CD14-positive monocyte (primary cell): Measurements from ENCODE around the gene C16orf92. TPM values are rescaled to one million over a fixed set of nuclear protein-coding genes. Genes with fewer than 3 reads are reported as not detected.

ENCODE experiments used
- DNase-seq, 3 donors: peaks; one replicate each; pipeline ENCODE4 v3.0.0-alpha.2; 2011 to 2022
- H2AFZ ChIP-seq: 2 replicates; pipeline ENCODE4 v1.6.0; 2012; ENCODE audit warnings: mild to moderate bottlenecking, low read depth, low read length, inconsistent platforms; ENCODE audit not compliant: insufficient read depth, poor library complexity, severe bottlenecking
- H3K27ac ChIP-seq, 2 donors: 1 replicate in 1 of 2; 2 replicates in 1 of 2; pipeline ENCODE4 v1.5.1; 2012 to 2013; ENCODE audit warnings: low read length in 2 of 2, control low read depth in 1 of 2, inconsistent platforms in 1 of 2, low read depth in 1 of 2, mild to moderate bottlenecking in 1 of 2
- H3K27me3 ChIP-seq, 2 donors: one replicate each; pipeline versions ENCODE4 v1.6.0 to v1.6.1; 2011 to 2013; ENCODE audit warnings: low read length in 2 of 2; ENCODE audit not compliant: control insufficient read depth in 2 of 2, insufficient read depth in 2 of 2
- H3K36me3 ChIP-seq, 2 donors: replicated peaks in 1 of 2; 1 replicate in 1 of 2; 2 replicates in 1 of 2; pipeline versions ENCODE4 v1.5.1 to v1.6.1; 2012 to 2013; ENCODE audit warnings: low read length in 2 of 2, control low read depth in 1 of 2, inconsistent platforms in 1 of 2, mild to moderate bottlenecking in 1 of 2; ENCODE audit not compliant: insufficient read depth in 2 of 2, control insufficient read depth in 1 of 2
- H3K4me1 ChIP-seq, 2 donors: 1 replicate in 1 of 2; 2 replicates in 1 of 2; pipeline versions ENCODE4 v1.5.1 to v1.6.1; 2012 to 2013; ENCODE audit warnings: low read length in 2 of 2, control low read depth in 1 of 2, inconsistent platforms in 1 of 2, mild to moderate bottlenecking in 1 of 2, moderate library complexity in 1 of 2; ENCODE audit not compliant: insufficient read depth in 2 of 2, control insufficient read depth in 1 of 2
- H3K4me2 ChIP-seq: replicated peaks from 2 replicates; pipeline ENCODE3; 2012; ENCODE audit warnings: low read length, moderate library complexity, mild to moderate bottlenecking; ENCODE audit not compliant: poor library complexity, severe bottlenecking; ENCODE audit errors: extremely low read depth
- H3K4me3 ChIP-seq, 3 experiments: fragments of 200-600 bp in 1 of 3; sonication (generic) in 1 of 3; replicated peaks in 1 of 3; 1 replicate in 2 of 3; 2 replicates in 1 of 3; pipeline ENCODE4 v1.5.1; 2011 to 2013; ENCODE audit warnings: low read length in 3 of 3, mild to moderate bottlenecking in 3 of 3, control low read depth in 2 of 3, low read depth in 2 of 3, inconsistent platforms in 1 of 3, moderate library complexity in 1 of 3
- H3K79me2 ChIP-seq: 2 replicates; pipeline ENCODE4 v1.6.0; 2012; ENCODE audit warnings: mild to moderate bottlenecking, control low read depth, inconsistent platforms, low read length, moderate library complexity; ENCODE audit not compliant: insufficient read depth
- H3K9ac ChIP-seq: 2 replicates; pipeline ENCODE4 v1.6.0; 2017; ENCODE audit warnings: low read length, mild to moderate bottlenecking; ENCODE audit not compliant: insufficient read depth, poor library complexity, severe bottlenecking
- H3K9me3 ChIP-seq, 2 donors: replicated peaks in 1 of 2; 1 replicate in 1 of 2; 2 replicates in 1 of 2; pipeline versions ENCODE4 v1.5.1 to v1.6.1; 2012 to 2013; ENCODE audit warnings: low read length in 2 of 2, control low read depth in 1 of 2; ENCODE audit not compliant: control insufficient read depth in 1 of 2, insufficient read depth in 1 of 2
- H4K20me1 ChIP-seq: 2 replicates; pipeline ENCODE4 v1.6.0; 2012; ENCODE audit warnings: mild to moderate bottlenecking, low read length, control low read depth, moderate library complexity; ENCODE audit not compliant: insufficient read depth
- H3K27ac Mint-ChIP-seq, 7 donors: one replicate each; pipeline ENCODE4 v1.8.0; 2020; ENCODE audit warnings: mild to moderate bottlenecking in 7 of 7, mixed read lengths in 7 of 7, moderate library complexity in 6 of 7, inconsistent platforms in 2 of 7
- H3K27me3 Mint-ChIP-seq, 3 donors: one replicate each; pipeline ENCODE4 v1.8.0; 2021 to 2022; ENCODE audit warnings: low read depth in 3 of 3, mild to moderate bottlenecking in 3 of 3, mixed read lengths in 3 of 3, moderate library complexity in 3 of 3, inconsistent platforms in 1 of 3
- H3K36me3 Mint-ChIP-seq, 2 donors: one replicate each; pipeline ENCODE4 v1.8.0; 2020; ENCODE audit warnings: mixed read lengths in 2 of 2, inconsistent platforms in 1 of 2, mild to moderate bottlenecking in 1 of 2
- H3K4me1 Mint-ChIP-seq: one replicate; pipeline ENCODE4 v1.8.0; 2020; ENCODE audit warnings: mild to moderate bottlenecking, mixed read lengths
- H3K4me3 Mint-ChIP-seq, 2 donors: one replicate each; pipeline ENCODE4 v1.8.0; 2020; ENCODE audit warnings: mild to moderate bottlenecking in 2 of 2, mixed read lengths in 2 of 2, moderate library complexity in 1 of 2
- H3K9me3 Mint-ChIP-seq, 7 donors: one replicate each; pipeline ENCODE4 v1.8.0; 2020 to 2022; ENCODE audit warnings: mixed read lengths in 7 of 7, mild to moderate bottlenecking in 6 of 7, moderate library complexity in 6 of 7, inconsistent platforms in 2 of 7
- WGBS: methylation state at CpG from one replicate; pipeline ENCODE4 v1.1.5; 2013; ENCODE audit warnings: missing lambda C conversion rate; ENCODE audit not compliant: insufficient coverage; 5-methylcytosine and 5-hydroxymethylcytosine counted together
- intact Hi-C, 2 donors: fragments of 100-400 bp; cut with micrococcal nuclease; formaldehyde crosslinking; loops; one replicate each; pipeline versions ENCODE4 v1.15.0 to v1.15.1; 2023
- polyA plus RNA-seq, 3 donors: library from polyadenylated mRNA; depleted of rRNA in 1 of 3; unstranded in 2 of 3; stranded (reverse) in 1 of 3; fragments of 300-500 nt in 2 of 3; fragments of >200 nt in 1 of 3; fragmentation: Illumina TruSeq in 2 of 3; gene quantifications; 1 replicate in 2 of 3; 2 replicates in 1 of 3; pipeline ENCODE4 v1.2.3, GENCODE V29; 2012 to 2021
- TF ChIP-seq, protein P1 (sequence below): fragments of 200-600 bp; IDR thresholded peaks from one replicate; pipeline ENCODE4 v1.8.0; 2022; ENCODE audit warnings: antibody characterized with exemption, mild to moderate bottlenecking

Gene C16orf92
- polyA plus RNA-seq, 3 donors: not detected

DNA sequence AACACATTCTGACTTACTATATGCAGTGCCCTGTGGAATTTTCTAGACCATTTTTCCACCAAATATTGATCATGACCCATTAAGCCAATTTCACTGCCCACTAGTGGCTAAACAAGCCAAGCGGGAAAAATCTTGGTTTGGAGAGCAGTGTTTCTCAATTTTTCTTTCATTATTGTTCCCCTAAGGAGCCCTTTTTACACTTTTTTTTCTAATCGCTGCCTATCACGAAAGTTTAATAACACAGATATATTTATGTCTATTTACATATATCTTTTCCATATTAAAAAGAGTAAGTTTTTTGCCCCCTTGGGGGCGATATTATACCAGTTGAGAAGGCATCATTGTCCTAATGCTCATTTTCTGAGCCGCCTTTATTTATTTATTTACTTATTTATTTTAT, 18.8 kb downstream of the C16orf92 start:
- peaks cover 2 to 8% (median 6%) of the 10 kb centered on the region in 3 donors for H3K27me3 Mint-ChIP-seq
- WGBS: no CpG with 5 or more reads among the region's 5 CpGs
- Histone ChIP-seq H3K4me3 (no peak overlapping the region), H3K9ac (no peak overlapping the region), H2AFZ (no peak overlapping the region), H3K27me3 (no peaks in the 10 kb centered on the region), H3K4me2 (no peak overlapping the region), H3K4me1 (peaks cover 0 to 3% of the 10 kb centered on the region in 2 donors), H3K36me3 (no peaks in the 10 kb centered on the region), H4K20me1 (no peaks in the 10 kb centered on the region), H3K27ac (no peak overlapping the region), H3K79me2 (no peaks in the 10 kb centered on the region), H3K9me3 (no peaks in the 10 kb centered on the region)
- intact Hi-C loops: no loop called here
- no peaks in the 10 kb centered on the region for H3K9me3 Mint-ChIP-seq
- no peaks in the 10 kb centered on the region for H3K36me3 Mint-ChIP-seq
- peaks cover 2% of the 10 kb centered on the region for H3K4me1 Mint-ChIP-seq
- TF ChIP-seq, protein P1, sequence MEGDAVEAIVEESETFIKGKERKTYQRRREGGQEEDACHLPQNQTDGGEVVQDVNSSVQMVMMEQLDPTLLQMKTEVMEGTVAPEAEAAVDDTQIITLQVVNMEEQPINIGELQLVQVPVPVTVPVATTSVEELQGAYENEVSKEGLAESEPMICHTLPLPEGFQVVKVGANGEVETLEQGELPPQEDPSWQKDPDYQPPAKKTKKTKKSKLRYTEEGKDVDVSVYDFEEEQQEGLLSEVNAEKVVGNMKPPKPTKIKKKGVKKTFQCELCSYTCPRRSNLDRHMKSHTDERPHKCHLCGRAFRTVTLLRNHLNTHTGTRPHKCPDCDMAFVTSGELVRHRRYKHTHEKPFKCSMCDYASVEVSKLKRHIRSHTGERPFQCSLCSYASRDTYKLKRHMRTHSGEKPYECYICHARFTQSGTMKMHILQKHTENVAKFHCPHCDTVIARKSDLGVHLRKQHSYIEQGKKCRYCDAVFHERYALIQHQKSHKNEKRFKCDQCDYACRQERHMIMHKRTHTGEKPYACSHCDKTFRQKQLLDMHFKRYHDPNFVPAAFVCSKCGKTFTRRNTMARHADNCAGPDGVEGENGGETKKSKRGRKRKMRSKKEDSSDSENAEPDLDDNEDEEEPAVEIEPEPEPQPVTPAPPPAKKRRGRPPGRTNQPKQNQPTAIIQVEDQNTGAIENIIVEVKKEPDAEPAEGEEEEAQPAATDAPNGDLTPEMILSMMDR: peak; percentile 41
- no peak overlapping the region for H3K27ac Mint-ChIP-seq
- peak in 1 of 3 donors; percentile 33 for DNase-seq
- no peak overlapping the region for H3K4me3 Mint-ChIP-seq

DNA sequence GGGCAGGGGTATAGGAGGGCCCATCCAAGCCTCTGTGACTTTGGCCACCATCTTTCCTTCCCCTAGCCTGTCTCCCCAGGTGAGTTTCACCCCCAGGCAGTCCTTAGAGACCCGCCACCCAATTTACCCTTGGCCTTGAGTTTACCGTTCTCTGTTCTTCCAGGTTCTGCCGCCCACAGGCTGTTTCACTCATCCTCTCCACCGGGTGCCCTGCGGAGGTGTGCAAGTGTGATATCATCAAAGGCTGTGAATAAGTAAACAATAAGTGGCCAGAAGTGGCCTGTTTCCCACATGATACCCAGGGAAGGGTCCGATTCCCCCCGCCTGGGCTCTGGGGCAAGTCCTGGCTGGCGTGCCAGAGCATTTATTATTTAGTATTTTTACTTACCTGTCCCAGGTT, 23.2 kb downstream of the C16orf92 start:
- peaks cover 2% of the 10 kb centered on the region for H3K4me1 Mint-ChIP-seq
- 93% methylated on average over 3 of the region's 8 CpGs for WGBS
- H3K9me3 Mint-ChIP-seq: peaks cover 0 to 3% (median 0%) of the 10 kb centered on the region in 7 donors

More for the DNA sequence above, 23.2 kb downstream of the C16orf92 start:
- Histone ChIP-seq H3K27ac (no peak overlapping the region), H4K20me1 (no peaks in the 10 kb centered on the region), H3K36me3 (no peaks in the 10 kb centered on the region), H3K79me2 (no peaks in the 10 kb centered on the region), H3K9ac (no peak overlapping the region), H3K4me1 (no peaks in the 10 kb centered on the region), H3K27me3 (no peaks in the 10 kb centered on the region), H3K4me3 (no peak overlapping the region), H3K9me3 (no peaks in the 10 kb centered on the region), H3K4me2 (no peak overlapping the region), H2AFZ (no peak overlapping the region)
- Mint-ChIP-seq H3K27me3 (peaks cover 0 to 4% (median 4%) of the 10 kb centered on the region in 3 donors), H3K27ac (no peak overlapping the region), H3K4me3 (no peak overlapping the region), H3K36me3 (no peaks in the 10 kb centered on the region)
- intact Hi-C loops: no loop called here
- no peak for DNase-seq
- TF ChIP-seq, protein P1: no peak
